Measurements from ENCODE around the gene VGLL1.

- TF ChIP-seq ATF3 (IDR thresholded peaks at IDR 0.05) (no peak), CTCF (IDR thresholded peaks at IDR 0.05; ENCODE audit: low read depth, low read length, missing input control) (no peak), SP1 (IDR thresholded peaks at IDR 0.05) (no peak), RAD21 (IDR thresholded peaks at IDR 0.05) (no peak), JUND (IDR thresholded peaks at IDR 0.05) (no peak), FOXA1 (IDR thresholded peaks at IDR 0.05) (no peak), TAF1 (conservative IDR thresholded peaks at IDR 0.05) (no peak), YY1 (IDR thresholded peaks at IDR 0.05) (no peak), HNF4A (conservative IDR thresholded peaks at IDR 0.05) (no peak), ZBTB33 (IDR thresholded peaks at IDR 0.05) (no peak)
- TF ChIP-seq, protein P1, sequence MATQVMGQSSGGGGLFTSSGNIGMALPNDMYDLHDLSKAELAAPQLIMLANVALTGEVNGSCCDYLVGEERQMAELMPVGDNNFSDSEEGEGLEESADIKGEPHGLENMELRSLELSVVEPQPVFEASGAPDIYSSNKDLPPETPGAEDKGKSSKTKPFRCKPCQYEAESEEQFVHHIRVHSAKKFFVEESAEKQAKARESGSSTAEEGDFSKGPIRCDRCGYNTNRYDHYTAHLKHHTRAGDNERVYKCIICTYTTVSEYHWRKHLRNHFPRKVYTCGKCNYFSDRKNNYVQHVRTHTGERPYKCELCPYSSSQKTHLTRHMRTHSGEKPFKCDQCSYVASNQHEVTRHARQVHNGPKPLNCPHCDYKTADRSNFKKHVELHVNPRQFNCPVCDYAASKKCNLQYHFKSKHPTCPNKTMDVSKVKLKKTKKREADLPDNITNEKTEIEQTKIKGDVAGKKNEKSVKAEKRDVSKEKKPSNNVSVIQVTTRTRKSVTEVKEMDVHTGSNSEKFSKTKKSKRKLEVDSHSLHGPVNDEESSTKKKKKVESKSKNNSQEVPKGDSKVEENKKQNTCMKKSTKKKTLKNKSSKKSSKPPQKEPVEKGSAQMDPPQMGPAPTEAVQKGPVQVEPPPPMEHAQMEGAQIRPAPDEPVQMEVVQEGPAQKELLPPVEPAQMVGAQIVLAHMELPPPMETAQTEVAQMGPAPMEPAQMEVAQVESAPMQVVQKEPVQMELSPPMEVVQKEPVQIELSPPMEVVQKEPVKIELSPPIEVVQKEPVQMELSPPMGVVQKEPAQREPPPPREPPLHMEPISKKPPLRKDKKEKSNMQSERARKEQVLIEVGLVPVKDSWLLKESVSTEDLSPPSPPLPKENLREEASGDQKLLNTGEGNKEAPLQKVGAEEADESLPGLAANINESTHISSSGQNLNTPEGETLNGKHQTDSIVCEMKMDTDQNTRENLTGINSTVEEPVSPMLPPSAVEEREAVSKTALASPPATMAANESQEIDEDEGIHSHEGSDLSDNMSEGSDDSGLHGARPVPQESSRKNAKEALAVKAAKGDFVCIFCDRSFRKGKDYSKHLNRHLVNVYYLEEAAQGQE (IDR thresholded peaks at IDR 0.05): no peak
- TF ChIP-seq, protein P2, sequence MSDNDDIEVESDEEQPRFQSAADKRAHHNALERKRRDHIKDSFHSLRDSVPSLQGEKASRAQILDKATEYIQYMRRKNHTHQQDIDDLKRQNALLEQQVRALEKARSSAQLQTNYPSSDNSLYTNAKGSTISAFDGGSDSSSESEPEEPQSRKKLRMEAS (IDR thresholded peaks at IDR 0.05): no peak
These were observed 55.5 kb downstream of the VGLL1 start for GRCh38 chrX:136587532-136587931.
